ENCODE results near the gene UTP25.

Gene UTP25

GRCh38 chr1:209855006-209855405 lies 27.2 kb downstream of the UTP25 start:
- H3K27ac ChIP-seq = no peak overlapping the region
- TF ChIP-seq, protein P1, sequence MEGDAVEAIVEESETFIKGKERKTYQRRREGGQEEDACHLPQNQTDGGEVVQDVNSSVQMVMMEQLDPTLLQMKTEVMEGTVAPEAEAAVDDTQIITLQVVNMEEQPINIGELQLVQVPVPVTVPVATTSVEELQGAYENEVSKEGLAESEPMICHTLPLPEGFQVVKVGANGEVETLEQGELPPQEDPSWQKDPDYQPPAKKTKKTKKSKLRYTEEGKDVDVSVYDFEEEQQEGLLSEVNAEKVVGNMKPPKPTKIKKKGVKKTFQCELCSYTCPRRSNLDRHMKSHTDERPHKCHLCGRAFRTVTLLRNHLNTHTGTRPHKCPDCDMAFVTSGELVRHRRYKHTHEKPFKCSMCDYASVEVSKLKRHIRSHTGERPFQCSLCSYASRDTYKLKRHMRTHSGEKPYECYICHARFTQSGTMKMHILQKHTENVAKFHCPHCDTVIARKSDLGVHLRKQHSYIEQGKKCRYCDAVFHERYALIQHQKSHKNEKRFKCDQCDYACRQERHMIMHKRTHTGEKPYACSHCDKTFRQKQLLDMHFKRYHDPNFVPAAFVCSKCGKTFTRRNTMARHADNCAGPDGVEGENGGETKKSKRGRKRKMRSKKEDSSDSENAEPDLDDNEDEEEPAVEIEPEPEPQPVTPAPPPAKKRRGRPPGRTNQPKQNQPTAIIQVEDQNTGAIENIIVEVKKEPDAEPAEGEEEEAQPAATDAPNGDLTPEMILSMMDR (conservative IDR thresholded peaks at IDR 0.05) = no peak

DNA sequence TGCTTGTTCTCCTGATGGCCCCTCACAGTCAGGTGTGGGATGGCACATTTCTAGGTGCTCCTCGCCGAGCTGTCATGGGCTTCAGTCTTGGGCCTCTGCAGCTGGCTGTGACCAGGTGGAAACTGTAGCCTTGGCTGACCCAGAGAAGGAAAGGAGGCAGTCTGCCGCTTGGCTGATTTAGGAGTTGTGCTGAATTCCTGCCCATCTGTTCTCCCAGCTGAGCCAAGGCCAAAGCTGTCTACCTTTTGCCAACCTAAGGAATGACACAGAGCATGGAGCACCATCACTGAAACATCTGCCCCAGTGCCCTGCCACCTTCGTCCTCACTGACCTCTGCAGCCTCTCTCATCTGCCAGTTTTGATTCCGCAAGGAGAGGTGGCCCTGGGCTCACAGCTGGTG lies 27.9 kb downstream of the UTP25 start:
- no peak overlapping the region for H3K27ac ChIP-seq
- TF ChIP-seq, protein P1 (conservative IDR thresholded peaks at IDR 0.05) = no peak

GRCh38 chr1:209858561-209859103 lies 30.9 kb downstream of the UTP25 start:
- TF ChIP-seq, protein P1 (conservative IDR thresholded peaks at IDR 0.05) = no peak
- no peak overlapping the region for H3K27ac ChIP-seq

GRCh38 chr1:209860293-209860881 lies 32.6 kb downstream of the UTP25 start:
- TF ChIP-seq, protein P1 (conservative IDR thresholded peaks at IDR 0.05) = peak; percentile 94
- no peak overlapping the region for H3K27ac ChIP-seq

GRCh38 chr1:209861242-209861641 lies 33.5 kb downstream of the UTP25 start:
- no peak overlapping the region for H3K27ac ChIP-seq
- TF ChIP-seq, protein P1 (conservative IDR thresholded peaks at IDR 0.05) = no peak

GRCh38 chr1:209862391-209863356 lies 34.9 kb downstream of the UTP25 start:
- TF ChIP-seq, protein P1 (conservative IDR thresholded peaks at IDR 0.05) = no peak

DNA sequence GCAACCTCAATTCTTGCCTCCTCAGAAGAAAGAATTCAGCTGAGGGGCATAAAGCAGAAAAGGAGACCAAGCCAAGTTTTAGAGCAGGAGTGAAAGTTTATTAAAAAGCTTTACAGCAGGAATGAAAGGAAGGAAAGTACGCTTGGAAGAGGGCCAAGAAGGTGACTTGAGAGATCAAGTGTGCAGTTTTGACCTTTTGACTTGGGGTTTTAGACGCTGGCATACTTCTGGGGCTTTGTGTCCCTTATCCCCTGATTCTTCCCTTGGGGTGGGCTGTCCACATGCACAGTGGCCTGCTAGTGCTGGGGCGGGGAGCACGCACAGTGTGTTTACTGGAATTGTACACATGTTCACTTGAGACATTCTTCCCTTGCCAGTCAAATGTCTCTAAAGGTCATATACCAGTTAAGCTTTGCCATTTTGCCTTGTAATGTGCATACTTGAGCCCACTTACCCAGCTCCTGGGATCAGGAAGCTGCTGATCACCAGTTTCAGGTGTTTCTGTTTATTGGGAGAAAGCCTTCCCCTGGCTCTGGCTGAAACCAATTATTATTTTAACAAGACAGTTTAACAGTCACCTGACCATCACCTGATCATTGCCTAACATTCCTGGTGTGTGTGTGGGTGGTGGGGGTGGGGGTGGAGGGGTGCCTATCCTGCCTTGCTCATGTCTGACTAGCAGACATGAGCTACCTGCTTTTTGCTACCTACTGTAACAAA lies 36.2 kb downstream of the UTP25 start:
- TF ChIP-seq, protein P1 (conservative IDR thresholded peaks at IDR 0.05) = no peak
- no peak overlapping the region for H3K27ac ChIP-seq

More at GRCh38 chr1:209862391-209863356, 34.9 kb downstream of the UTP25 start:
- no peak overlapping the region for H3K27ac ChIP-seq

All from VCaP (cell line).